Mucosa of rectum (tissue), 2 donors: ENCODE measurements around the gene CD63.

Source experiments
- H3K27ac ChIP-seq, 2 donors: one replicate each; pipeline ENCODE4 v1.7.0; 2013; ENCODE audit warnings: inconsistent platforms in 2 of 2, low read depth in 2 of 2, low read length in 2 of 2
- H3K27me3 ChIP-seq, 2 donors: one replicate each; pipeline ENCODE4 v1.7.0; 2013; ENCODE audit warnings: low read length in 2 of 2; ENCODE audit not compliant: control insufficient read depth in 2 of 2, insufficient read depth in 2 of 2
- H3K36me3 ChIP-seq, 2 donors: one replicate each; pipeline ENCODE4 v1.7.0; 2013; ENCODE audit warnings: low read length in 2 of 2; ENCODE audit not compliant: control insufficient read depth in 2 of 2, insufficient read depth in 2 of 2
- H3K4me1 ChIP-seq, 2 donors: one replicate each; pipeline ENCODE4 v1.7.0; 2013; ENCODE audit warnings: low read length in 2 of 2, mild to moderate bottlenecking in 1 of 2; ENCODE audit not compliant: control insufficient read depth in 2 of 2, insufficient read depth in 2 of 2
- H3K4me3 ChIP-seq, 2 donors: one replicate each; pipeline ENCODE4 v1.7.0; 2013; ENCODE audit warnings: low read length in 2 of 2
- H3K9ac ChIP-seq, 2 donors: one replicate each; pipeline ENCODE4 v1.7.0; 2013; ENCODE audit warnings: low read length in 2 of 2, low read depth in 1 of 2, mild to moderate bottlenecking in 1 of 2
- H3K9me3 ChIP-seq, 2 donors: one replicate each; pipeline ENCODE4 v1.7.0; 2013; ENCODE audit warnings: low read length in 2 of 2; ENCODE audit not compliant: control insufficient read depth in 2 of 2
- donor health status: healthy.
- donor health status: Normal muscosa, but diverticular disease.

CD63 gene

GRCh38 chr12:55698241-55698955 lies 30.4 kb downstream of the CD63 start:
- Histone ChIP-seq H3K27ac (no peak overlapping the region), H3K9me3 (no peaks in the 10 kb centered on the region), H3K4me1 (no peaks in the 10 kb centered on the region), H3K4me3 (no peak overlapping the region), H3K9ac (no peak overlapping the region), H3K27me3 (no peaks in the 10 kb centered on the region), H3K36me3 (peaks cover 0 to 2% of the 10 kb centered on the region in 2 donors)

- H3K4me3 ChIP-seq = no peak overlapping the region
- no peaks in the 10 kb centered on the region for H3K27me3 ChIP-seq
- H3K4me1 ChIP-seq = no peaks in the 10 kb centered on the region
- no peak overlapping the region for H3K27ac ChIP-seq
- H3K9ac ChIP-seq = no peak overlapping the region
- H3K36me3 ChIP-seq = peaks cover 0 to 2% of the 10 kb centered on the region in 2 donors
- H3K9me3 ChIP-seq = no peaks in the 10 kb centered on the region
Measured at GRCh38 chr12:55697686-55698085, 31.1 kb downstream of the CD63 start.

DNA sequence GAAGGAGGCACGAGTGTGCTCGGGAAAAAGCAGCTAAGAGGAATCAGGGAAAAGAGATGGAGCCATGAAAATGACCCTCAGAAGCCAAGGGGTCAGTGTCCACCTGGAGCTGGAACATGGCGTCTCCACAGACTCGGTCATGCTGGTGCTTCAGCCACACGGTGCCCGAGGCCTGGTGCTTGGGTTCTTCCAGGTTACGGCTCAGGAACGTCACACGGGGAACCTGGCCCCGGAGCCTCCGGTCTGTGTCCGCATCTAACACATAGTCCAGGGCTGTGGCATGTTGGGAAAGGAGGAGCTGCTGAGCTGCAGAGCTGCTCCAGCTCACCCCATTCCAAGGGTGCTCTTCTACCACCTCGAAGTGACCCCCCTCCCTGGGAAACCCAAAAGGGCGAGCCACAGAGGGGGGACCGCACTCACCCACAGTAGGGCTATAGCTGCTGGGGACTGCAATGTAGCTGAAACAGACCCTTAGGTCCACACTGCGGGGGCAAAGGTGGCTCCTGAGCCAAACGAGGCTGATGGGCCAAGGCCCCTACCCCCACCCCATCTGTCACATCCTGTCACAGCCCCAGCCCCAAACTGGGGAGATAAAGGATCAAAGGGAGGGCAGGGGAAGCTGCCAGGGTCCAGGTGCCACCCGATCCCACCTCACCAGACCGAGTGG lies 31.9 kb downstream of the CD63 start:
- Histone ChIP-seq H3K27ac (no peak overlapping the region), H3K27me3 (no peaks in the 10 kb centered on the region), H3K4me1 (no peaks in the 10 kb centered on the region), H3K4me3 (no peak overlapping the region), H3K9ac (no peak overlapping the region), H3K36me3 (peaks cover 0 to 2% of the 10 kb centered on the region in 2 donors), H3K9me3 (no peaks in the 10 kb centered on the region)

DNA sequence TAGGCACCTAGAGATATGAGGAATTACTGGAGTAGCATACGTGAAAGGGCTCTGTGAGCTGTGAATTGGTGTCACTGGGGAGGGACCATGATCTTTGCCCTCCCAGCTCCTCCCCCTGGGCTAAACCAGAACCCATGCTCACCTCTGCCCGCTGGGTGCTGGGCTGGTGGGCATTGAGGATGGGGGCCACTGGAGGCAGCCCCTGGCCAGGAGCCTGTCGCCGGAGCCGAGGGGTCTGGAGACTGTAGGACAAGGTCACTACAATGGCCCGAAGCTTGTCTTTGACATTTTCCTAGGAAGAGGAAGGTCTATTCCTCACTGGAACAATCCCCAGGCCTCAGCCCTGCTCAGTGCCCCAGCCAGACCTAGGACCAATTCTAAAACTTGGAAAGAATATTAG lies 32.7 kb downstream of the CD63 start:
- Histone ChIP-seq H3K9ac (no peak overlapping the region), H3K27ac (no peak overlapping the region), H3K27me3 (no peaks in the 10 kb centered on the region), H3K36me3 (peaks cover 0 to 2% of the 10 kb centered on the region in 2 donors), H3K4me3 (no peak overlapping the region), H3K9me3 (no peaks in the 10 kb centered on the region), H3K4me1 (no peaks in the 10 kb centered on the region)

DNA sequence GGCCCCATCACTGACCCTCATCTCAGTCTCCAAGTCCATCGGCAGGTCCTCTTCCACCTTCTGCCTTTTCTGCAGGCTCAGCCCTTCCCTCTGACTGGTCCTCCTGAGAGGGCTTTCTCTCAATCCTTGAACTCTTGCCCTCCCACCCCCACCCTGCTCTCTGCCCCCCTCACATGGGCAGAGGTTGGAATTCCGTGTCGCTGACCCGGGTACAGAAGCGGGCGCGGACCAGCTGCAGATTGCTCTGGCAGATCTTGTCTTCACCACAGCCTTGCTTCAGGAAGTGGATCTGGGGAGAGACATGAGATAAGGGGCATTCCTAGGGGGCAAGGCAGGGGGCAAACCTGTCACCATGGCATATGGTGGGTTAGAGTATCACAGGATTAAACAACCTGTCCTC lies 33.5 kb downstream of the CD63 start:
- Histone ChIP-seq H3K36me3 (peaks cover 0 to 2% of the 10 kb centered on the region in 2 donors), H3K9ac (no peak overlapping the region), H3K27ac (no peak overlapping the region)

GRCh38 chr12:55694651-55695050 lies 34.2 kb downstream of the CD63 start:
- Histone ChIP-seq H3K4me3 (no peak overlapping the region), H3K27ac (no peak overlapping the region), H3K4me1 (no peaks in the 10 kb centered on the region), H3K36me3 (peaks cover 0 to 2% of the 10 kb centered on the region in 2 donors), H3K27me3 (no peaks in the 10 kb centered on the region), H3K9me3 (no peaks in the 10 kb centered on the region), H3K9ac (no peak overlapping the region)

More for the DNA sequence above, 33.5 kb downstream of the CD63 start:
- Histone ChIP-seq H3K27me3 (no peaks in the 10 kb centered on the region), H3K4me3 (no peak overlapping the region), H3K9me3 (no peaks in the 10 kb centered on the region), H3K4me1 (no peaks in the 10 kb centered on the region)

GRCh38 chr12:55694188-55694515 lies 34.7 kb downstream of the CD63 start:
- no peak overlapping the region for H3K27ac ChIP-seq
- peaks cover 0 to 2% of the 10 kb centered on the region in 2 donors for H3K36me3 ChIP-seq
- H3K4me3 ChIP-seq = no peak overlapping the region

GRCh38 chr12:55693323-55694187 lies 35.3 kb downstream of the CD63 start:
- H3K4me1 ChIP-seq = no peaks in the 10 kb centered on the region
- no peak overlapping the region for H3K9ac ChIP-seq
- H3K27me3 ChIP-seq = no peaks in the 10 kb centered on the region
- no peak overlapping the region for H3K27ac ChIP-seq
- peaks cover 0 to 2% of the 10 kb centered on the region in 2 donors for H3K36me3 ChIP-seq
- H3K4me3 ChIP-seq = no peak overlapping the region
- H3K9me3 ChIP-seq = no peaks in the 10 kb centered on the region

More at GRCh38 chr12:55694188-55694515, 34.7 kb downstream of the CD63 start:
- no peaks in the 10 kb centered on the region for H3K27me3 ChIP-seq
- no peaks in the 10 kb centered on the region for H3K4me1 ChIP-seq
- H3K9ac ChIP-seq = no peak overlapping the region
- no peaks in the 10 kb centered on the region for H3K9me3 ChIP-seq

DNA sequence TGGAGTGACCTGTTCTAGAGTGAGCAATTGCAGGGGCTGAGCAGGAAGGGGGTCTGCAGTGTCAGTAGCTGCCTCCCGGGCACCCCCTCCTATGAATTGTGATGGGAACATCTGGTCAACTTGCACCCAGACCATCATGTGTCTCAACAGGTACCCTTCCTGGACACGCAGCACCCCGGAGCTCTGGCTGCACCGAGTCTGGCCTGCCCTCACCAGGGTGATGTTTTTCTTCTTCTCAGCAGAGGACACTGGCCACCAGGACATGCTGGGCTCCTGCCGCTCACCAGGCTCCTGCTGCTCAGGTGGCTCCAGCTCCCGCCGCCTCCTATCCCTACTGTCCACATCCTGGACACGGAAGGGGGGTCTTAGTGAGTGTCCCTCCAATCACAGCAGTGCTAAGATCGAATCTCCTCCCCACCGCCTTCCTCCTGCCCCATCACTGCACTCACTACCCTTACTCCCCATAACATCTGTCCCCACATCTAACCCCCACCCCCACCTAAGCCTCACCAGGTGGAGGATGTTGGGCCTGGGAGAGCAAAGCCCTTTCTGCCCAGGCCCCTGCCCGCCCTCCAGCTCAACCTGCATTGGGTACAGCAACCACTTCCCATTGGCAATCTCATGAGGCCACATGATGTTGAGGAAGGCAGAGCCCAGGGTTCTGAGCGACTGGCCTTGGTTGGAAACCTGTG lies 36.0 kb downstream of the CD63 start:
- no peaks in the 10 kb centered on the region for H3K27me3 ChIP-seq
- H3K4me3 ChIP-seq = no peak overlapping the region
- no peak overlapping the region for H3K27ac ChIP-seq
- H3K9ac ChIP-seq = no peak overlapping the region
- H3K9me3 ChIP-seq = no peaks in the 10 kb centered on the region
- H3K36me3 ChIP-seq = peaks cover 0 to 2% of the 10 kb centered on the region in 2 donors
- no peaks in the 10 kb centered on the region for H3K4me1 ChIP-seq
